SU-DHL-6 (cell line): Measurements from ENCODE around the gene B3GALNT1.

ENCODE experiments used
- H2AFZ ChIP-seq: fragments of 200-600 bp; sonication (generic); 2 replicates; pipeline ENCODE4 v1.6.1; 2014; ENCODE audit warnings: low read depth, mild to moderate bottlenecking, moderate library complexity, mixed read lengths, antibody characterized with exemption, low read length; ENCODE audit not compliant: severe bottlenecking
- H3F3A ChIP-seq: fragments of 200-600 bp; shearing (Covaris generic); 2 replicates; pipeline ENCODE4 v1.6.0; 2016; ENCODE audit warnings: antibody characterized with exemption, mild to moderate bottlenecking; ENCODE audit not compliant: insufficient read depth
- H3K27ac ChIP-seq: fragments of 200-600 bp; sonication (generic); 2 replicates; pipeline ENCODE4 v1.5.1; 2016; ENCODE audit warnings: low read depth, mild to moderate bottlenecking, low read length, moderate library complexity, mixed read lengths
- H3K27me3 ChIP-seq: fragments of 200-600 bp; sonication (generic), shearing (Covaris generic); 2 replicates; pipeline ENCODE4 v1.6.0; 2014; ENCODE audit warnings: mild to moderate bottlenecking, low read length
- H3K36me3 ChIP-seq: fragments of 200-600 bp; sonication (generic); 2 replicates; pipeline ENCODE4 v1.6.1; 2014; ENCODE audit warnings: mild to moderate bottlenecking, low read length, mixed read lengths
- H3K4me2 ChIP-seq: fragments of 300-600, 200-600 bp; shearing (Covaris generic), sonication (generic); 2 replicates; pipeline ENCODE4 v1.6.0; 2014; ENCODE audit warnings: low read length, low read depth, mild to moderate bottlenecking; ENCODE audit not compliant: poor library complexity, severe bottlenecking
- H3K4me3 ChIP-seq: fragments of 200-600 bp; sonication (generic); 2 replicates; pipeline ENCODE4 v1.5.1; 2014; ENCODE audit warnings: antibody characterized with exemption, low read length, mild to moderate bottlenecking, mixed read lengths; ENCODE audit not compliant: insufficient read depth, poor library complexity, severe bottlenecking
- H3K79me2 ChIP-seq: fragments of 200-600 bp; sonication (generic); 2 replicates; pipeline ENCODE4 v1.6.1; 2014; ENCODE audit warnings: mild to moderate bottlenecking, low read length, moderate library complexity; ENCODE audit not compliant: insufficient read depth
- H3K9ac ChIP-seq: fragments of 200-600 bp; sonication (generic); 2 replicates; pipeline ENCODE4 v1.7.0; 2014; ENCODE audit warnings: mild to moderate bottlenecking, low read length
- H3K9me2 ChIP-seq: fragments of 200-600 bp; sonication (generic); replicated peaks from 2 replicates; pipeline ENCODE4 v1.6.1; 2014; ENCODE audit warnings: low read length; ENCODE audit not compliant: insufficient read depth
- H3K9me3 ChIP-seq: fragments of 200-600 bp; sonication (generic); 2 replicates; pipeline ENCODE4 v1.6.1; 2014; ENCODE audit warnings: low read length, mixed read lengths; ENCODE audit not compliant: insufficient read depth
- H4K20me1 ChIP-seq: fragments of 200-600 bp; sonication (generic); 2 replicates; pipeline ENCODE4 v1.6.1; 2014; ENCODE audit warnings: low read depth, mild to moderate bottlenecking, antibody characterized with exemption, low read length, moderate library complexity, mixed read lengths
- EZH2phosphoT487 ChIP-seq: fragments of 200-600 bp; sonication (generic), shearing (Covaris generic); conservative IDR thresholded peaks from 2 replicates; pipeline ENCODE4 v1.6.1; 2018; ENCODE audit warnings: mild to moderate bottlenecking, antibody characterized with exemption, low read length, moderate library complexity, mixed read lengths
- TF ChIP-seq, protein P1 (sequence below): fragments of 200-600 bp; sonication (generic); IDR thresholded peaks from one replicate; pipeline ENCODE4 v1.5.1; 2017; ENCODE audit warnings: antibody characterized with exemption, mild to moderate bottlenecking, low read length, moderate library complexity; ENCODE audit not compliant: insufficient read depth, poor library complexity, severe bottlenecking

B3GALNT1 gene

DNA sequence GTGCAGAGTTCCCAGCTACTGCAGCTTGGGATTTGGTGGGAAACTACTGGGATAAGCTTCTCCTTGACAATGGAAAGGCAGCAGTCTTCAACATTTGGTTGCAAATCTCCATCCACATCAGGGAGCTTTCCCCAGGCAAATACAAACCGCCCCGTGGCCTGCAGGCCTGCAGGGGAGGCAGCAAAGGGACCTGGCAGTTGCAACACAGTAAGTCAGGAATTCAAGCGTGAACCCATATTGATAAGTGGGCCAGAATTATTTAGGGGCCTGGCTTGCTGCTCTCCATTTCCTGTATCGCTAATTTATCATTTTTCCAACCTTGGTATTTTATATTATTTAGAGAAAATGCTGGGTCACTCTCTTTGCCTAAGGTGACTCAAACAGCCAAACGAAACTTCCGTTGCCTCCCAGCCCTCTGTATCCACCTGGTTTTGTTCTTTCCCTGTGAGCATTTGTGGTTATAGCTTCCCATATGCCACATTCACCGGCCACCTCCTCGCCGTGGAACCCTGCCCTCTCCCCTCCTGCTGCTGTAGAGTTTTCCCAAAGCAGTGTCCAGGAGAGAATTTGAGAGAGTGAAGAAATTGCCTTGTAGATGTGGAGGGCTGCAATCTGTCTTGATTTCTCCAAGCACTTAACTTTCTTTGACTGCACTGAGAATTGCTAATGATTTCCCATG is 34.8 kb downstream of the B3GALNT1 start:
- Histone ChIP-seq H3K79me2 (no peaks in the 10 kb centered on the region), H3K36me3 (no peaks in the 10 kb centered on the region), H3K27me3 (no peaks in the 10 kb centered on the region), H3K9me2 (no peaks in the 10 kb centered on the region), H3K4me2 (no peak overlapping the region), H2AFZ (no peak overlapping the region), H4K20me1 (no peaks in the 10 kb centered on the region), H3K9ac (no peak overlapping the region), H3K27ac (no peak overlapping the region), H3K4me3 (no peak overlapping the region), H3K9me3 (no peaks in the 10 kb centered on the region), H3F3A (no peaks in the 10 kb centered on the region)
- TF ChIP-seq, protein P1, sequence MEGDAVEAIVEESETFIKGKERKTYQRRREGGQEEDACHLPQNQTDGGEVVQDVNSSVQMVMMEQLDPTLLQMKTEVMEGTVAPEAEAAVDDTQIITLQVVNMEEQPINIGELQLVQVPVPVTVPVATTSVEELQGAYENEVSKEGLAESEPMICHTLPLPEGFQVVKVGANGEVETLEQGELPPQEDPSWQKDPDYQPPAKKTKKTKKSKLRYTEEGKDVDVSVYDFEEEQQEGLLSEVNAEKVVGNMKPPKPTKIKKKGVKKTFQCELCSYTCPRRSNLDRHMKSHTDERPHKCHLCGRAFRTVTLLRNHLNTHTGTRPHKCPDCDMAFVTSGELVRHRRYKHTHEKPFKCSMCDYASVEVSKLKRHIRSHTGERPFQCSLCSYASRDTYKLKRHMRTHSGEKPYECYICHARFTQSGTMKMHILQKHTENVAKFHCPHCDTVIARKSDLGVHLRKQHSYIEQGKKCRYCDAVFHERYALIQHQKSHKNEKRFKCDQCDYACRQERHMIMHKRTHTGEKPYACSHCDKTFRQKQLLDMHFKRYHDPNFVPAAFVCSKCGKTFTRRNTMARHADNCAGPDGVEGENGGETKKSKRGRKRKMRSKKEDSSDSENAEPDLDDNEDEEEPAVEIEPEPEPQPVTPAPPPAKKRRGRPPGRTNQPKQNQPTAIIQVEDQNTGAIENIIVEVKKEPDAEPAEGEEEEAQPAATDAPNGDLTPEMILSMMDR = no peak
- TF ChIP-seq EZH2phosphoT487 = no peak

DNA sequence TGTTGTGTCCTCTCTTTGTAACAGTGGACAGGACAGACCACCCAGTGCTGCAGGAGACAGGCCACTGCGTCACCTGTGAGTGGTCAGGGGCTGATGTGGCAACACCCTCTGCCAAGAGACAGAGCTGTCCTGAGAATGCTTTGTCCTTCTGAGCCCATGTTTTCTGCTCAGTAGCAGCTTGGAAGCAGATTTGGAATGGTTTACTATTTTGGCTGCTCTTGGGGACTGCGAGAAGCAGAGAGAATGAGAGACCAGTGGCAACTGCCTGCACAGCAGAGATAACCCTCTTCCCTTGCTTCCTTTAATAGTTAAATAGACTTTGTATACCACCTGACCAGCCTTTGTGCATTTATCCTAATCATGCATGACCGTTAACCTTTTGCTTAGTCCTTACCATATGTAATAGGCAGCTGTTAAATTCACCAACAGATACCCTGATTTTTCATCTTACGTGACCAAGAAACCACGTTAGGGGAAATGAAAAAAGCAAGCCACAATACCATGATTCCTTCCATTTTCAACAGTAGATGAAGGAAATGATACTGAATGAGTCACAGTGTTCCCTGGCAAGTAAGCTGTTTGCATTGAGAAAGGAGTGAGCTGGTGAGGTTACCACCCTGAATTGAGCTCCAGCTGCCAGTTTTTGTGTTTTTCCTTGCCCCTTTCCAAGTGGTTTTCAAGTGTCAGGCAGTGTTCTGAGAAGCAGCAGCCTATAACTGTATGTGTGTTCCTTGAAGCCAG is 35.5 kb downstream of the B3GALNT1 start:
- H3K79me2 ChIP-seq = no peaks in the 10 kb centered on the region
- H3K9me3 ChIP-seq = no peaks in the 10 kb centered on the region
- H2AFZ ChIP-seq = no peak overlapping the region
- TF ChIP-seq EZH2phosphoT487 = no peak
- TF ChIP-seq, protein P1 = no peak
- no peak overlapping the region for H3K27ac ChIP-seq
- no peaks in the 10 kb centered on the region for H3K9me2 ChIP-seq
- no peaks in the 10 kb centered on the region for H4K20me1 ChIP-seq
- no peaks in the 10 kb centered on the region for H3F3A ChIP-seq
- H3K4me3 ChIP-seq = no peak overlapping the region
- H3K36me3 ChIP-seq = no peaks in the 10 kb centered on the region
- H3K27me3 ChIP-seq = no peaks in the 10 kb centered on the region
- no peak overlapping the region for H3K4me2 ChIP-seq
- H3K9ac ChIP-seq = no peak overlapping the region

DNA sequence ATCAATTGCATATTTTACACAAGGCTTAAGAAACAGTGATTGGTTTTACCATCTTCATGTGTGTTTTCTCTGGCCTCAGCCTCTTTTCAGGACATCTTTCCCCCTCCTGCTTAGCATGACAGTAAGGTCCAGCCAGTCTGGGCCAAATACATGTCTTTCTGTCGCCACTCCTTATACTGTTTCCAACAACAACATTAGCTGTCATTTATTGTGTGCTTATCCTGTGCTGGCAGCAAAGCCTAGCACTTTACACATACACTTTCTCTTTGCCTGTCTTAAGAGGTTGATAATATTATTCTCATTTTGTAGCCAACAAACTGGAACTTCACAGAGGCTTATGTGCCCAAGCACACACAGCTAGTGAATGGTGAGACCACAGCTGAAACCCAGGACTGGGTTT is 37.8 kb downstream of the B3GALNT1 start:
- no peak overlapping the region for H3K4me2 ChIP-seq
- H3K9me2 ChIP-seq = no peaks in the 10 kb centered on the region
- no peaks in the 10 kb centered on the region for H3K36me3 ChIP-seq
- H2AFZ ChIP-seq = no peak overlapping the region
- H3K9me3 ChIP-seq = no peaks in the 10 kb centered on the region
- no peaks in the 10 kb centered on the region for H4K20me1 ChIP-seq
- no peak overlapping the region for H3K27ac ChIP-seq
- TF ChIP-seq EZH2phosphoT487 = no peak
- TF ChIP-seq, protein P1 = no peak
- no peaks in the 10 kb centered on the region for H3F3A ChIP-seq
- H3K27me3 ChIP-seq = no peaks in the 10 kb centered on the region
- no peak overlapping the region for H3K9ac ChIP-seq
- H3K79me2 ChIP-seq = no peaks in the 10 kb centered on the region
- no peak overlapping the region for H3K4me3 ChIP-seq
